GM12878 (cell line): ENCODE results near the gene YPEL2.

ENCODE experiments used
- CBFB ChIP-seq: IDR thresholded peaks from 2 replicates; pipeline ENCODE4 v1.6.1; 2016; ENCODE audit warnings: antibody characterized with exemption, low read depth
- EZH2 ChIP-seq: IDR thresholded peaks from 2 replicates; pipeline ENCODE4 v1.6.1; 2012; ENCODE audit warnings: low read depth, mild to moderate bottlenecking, control low read depth, inconsistent platforms, low read length, borderline replicate concordance; ENCODE audit not compliant: control insufficient read depth
- GABPA ChIP-seq: IDR thresholded peaks from 2 replicates; pipeline ENCODE4 v1.6.1; 2014; ENCODE audit warnings: antibody characterized with exemption, low read depth, mild to moderate bottlenecking, inconsistent platforms
- MEF2A ChIP-seq: IDR thresholded peaks from 2 replicates; pipeline ENCODE4 v1.6.1; 2011; ENCODE audit warnings: low read depth, mild to moderate bottlenecking, low read length, moderate library complexity; ENCODE audit not compliant: insufficient read depth
- NFXL1 ChIP-seq: fragments of 450-650 bp; IDR thresholded peaks from 2 replicates; pipeline ENCODE4 v1.6.1; 2017; ENCODE audit warnings: antibody characterized with exemption, mild to moderate bottlenecking, borderline replicate concordance
- NFYB ChIP-seq: IDR thresholded peaks from 2 replicates; pipeline ENCODE4 v1.6.1; 2011; ENCODE audit warnings: low read depth, mild to moderate bottlenecking, low read length, improper control_type of control experiment, moderate library complexity; ENCODE audit not compliant: insufficient read depth
- POLR2A ChIP-seq: IDR thresholded peaks from 2 replicates; pipeline ENCODE4 v1.6.1; 2011; ENCODE audit warnings: low read depth, mild to moderate bottlenecking, low read length
- SMARCA5 ChIP-seq: fragments of 450-650 bp; IDR thresholded peaks from 2 replicates; pipeline ENCODE4 v1.6.1; 2017; ENCODE audit warnings: mild to moderate bottlenecking
- TCF7 ChIP-seq: IDR thresholded peaks from 2 replicates; pipeline ENCODE4 v1.6.1; 2014; ENCODE audit warnings: antibody characterized with exemption, borderline replicate concordance
- ZNF274 ChIP-seq: IDR thresholded peaks from one replicate; pipeline ENCODE4 v1.8.0; 2011; ENCODE audit not compliant: insufficient read length, insufficient read depth
- TF ChIP-seq, protein P1 (sequence below), 3 experiments: IDR thresholded peaks in 2 of 3; conservative IDR thresholded peaks in 1 of 3; 2 replicates each; pipeline ENCODE4 v1.5.1; 2011; ENCODE audit warnings: low read depth in 3 of 3, low read length in 3 of 3, mild to moderate bottlenecking in 3 of 3, control low read depth in 2 of 3, moderate library complexity in 2 of 3, inconsistent platforms in 1 of 3, mixed read lengths in 1 of 3; ENCODE audit not compliant: control insufficient read depth in 2 of 3, insufficient read depth in 1 of 3; ENCODE audit errors: extremely low read depth in 1 of 3
- TF ChIP-seq, protein P2 (sequence below): IDR thresholded peaks from 2 replicates; pipeline ENCODE4 v1.6.1; 2011; ENCODE audit warnings: low read depth, low read length, improper control_type of control experiment, borderline replicate concordance
- TF ChIP-seq, protein P3 (sequence below): fragments of 450-650 bp; IDR thresholded peaks from 2 replicates; pipeline ENCODE4 v1.6.1; 2018; ENCODE audit warnings: borderline replicate concordance, mild to moderate bottlenecking; ENCODE audit not compliant: partially characterized antibody

DNA sequence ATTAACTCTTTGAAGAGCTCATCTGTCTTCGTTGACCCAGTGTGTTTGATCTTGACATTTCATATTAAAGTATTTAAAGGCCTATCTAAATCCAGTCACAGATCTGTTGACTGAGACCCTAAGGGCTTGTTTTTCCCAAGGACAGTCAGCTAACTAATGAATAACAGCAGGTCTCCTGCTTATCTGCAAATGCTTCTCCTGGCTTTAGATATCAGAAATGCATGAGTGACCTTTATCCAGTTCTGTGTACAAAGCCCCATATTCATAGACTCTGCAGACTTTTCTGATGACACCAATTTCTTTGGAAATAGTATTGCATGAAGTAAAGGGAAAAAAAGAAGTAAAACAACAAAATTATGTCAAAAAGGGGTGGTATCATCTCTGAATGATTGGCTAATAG, 70.3 kb downstream of the YPEL2 start:
- TF ChIP-seq, protein P1, sequence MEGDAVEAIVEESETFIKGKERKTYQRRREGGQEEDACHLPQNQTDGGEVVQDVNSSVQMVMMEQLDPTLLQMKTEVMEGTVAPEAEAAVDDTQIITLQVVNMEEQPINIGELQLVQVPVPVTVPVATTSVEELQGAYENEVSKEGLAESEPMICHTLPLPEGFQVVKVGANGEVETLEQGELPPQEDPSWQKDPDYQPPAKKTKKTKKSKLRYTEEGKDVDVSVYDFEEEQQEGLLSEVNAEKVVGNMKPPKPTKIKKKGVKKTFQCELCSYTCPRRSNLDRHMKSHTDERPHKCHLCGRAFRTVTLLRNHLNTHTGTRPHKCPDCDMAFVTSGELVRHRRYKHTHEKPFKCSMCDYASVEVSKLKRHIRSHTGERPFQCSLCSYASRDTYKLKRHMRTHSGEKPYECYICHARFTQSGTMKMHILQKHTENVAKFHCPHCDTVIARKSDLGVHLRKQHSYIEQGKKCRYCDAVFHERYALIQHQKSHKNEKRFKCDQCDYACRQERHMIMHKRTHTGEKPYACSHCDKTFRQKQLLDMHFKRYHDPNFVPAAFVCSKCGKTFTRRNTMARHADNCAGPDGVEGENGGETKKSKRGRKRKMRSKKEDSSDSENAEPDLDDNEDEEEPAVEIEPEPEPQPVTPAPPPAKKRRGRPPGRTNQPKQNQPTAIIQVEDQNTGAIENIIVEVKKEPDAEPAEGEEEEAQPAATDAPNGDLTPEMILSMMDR (IDR thresholded peaks at IDR 0.05 in 2 of 3, conservative IDR thresholded peaks at IDR 0.05 in 1 of 3; ENCODE audit: control insufficient read depth in 2 of 3, extremely low read depth in 1 of 3, insufficient read depth in 1 of 3, low read depth in 3 of 3, low read length in 3 of 3), result no peak
- no peak for TF ChIP-seq NFXL1
- no peak for TF ChIP-seq SMARCA5
- TF ChIP-seq, protein P2, sequence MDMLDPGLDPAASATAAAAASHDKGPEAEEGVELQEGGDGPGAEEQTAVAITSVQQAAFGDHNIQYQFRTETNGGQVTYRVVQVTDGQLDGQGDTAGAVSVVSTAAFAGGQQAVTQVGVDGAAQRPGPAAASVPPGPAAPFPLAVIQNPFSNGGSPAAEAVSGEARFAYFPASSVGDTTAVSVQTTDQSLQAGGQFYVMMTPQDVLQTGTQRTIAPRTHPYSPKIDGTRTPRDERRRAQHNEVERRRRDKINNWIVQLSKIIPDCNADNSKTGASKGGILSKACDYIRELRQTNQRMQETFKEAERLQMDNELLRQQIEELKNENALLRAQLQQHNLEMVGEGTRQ, result no peak
- no peak for TF ChIP-seq POLR2A
- no peak for TF ChIP-seq EZH2
- no peak for TF ChIP-seq NFYB
- no peak for TF ChIP-seq MEF2A
- TF ChIP-seq CBFB, result no peak
- TF ChIP-seq TCF7, result no peak
- TF ChIP-seq, protein P3, sequence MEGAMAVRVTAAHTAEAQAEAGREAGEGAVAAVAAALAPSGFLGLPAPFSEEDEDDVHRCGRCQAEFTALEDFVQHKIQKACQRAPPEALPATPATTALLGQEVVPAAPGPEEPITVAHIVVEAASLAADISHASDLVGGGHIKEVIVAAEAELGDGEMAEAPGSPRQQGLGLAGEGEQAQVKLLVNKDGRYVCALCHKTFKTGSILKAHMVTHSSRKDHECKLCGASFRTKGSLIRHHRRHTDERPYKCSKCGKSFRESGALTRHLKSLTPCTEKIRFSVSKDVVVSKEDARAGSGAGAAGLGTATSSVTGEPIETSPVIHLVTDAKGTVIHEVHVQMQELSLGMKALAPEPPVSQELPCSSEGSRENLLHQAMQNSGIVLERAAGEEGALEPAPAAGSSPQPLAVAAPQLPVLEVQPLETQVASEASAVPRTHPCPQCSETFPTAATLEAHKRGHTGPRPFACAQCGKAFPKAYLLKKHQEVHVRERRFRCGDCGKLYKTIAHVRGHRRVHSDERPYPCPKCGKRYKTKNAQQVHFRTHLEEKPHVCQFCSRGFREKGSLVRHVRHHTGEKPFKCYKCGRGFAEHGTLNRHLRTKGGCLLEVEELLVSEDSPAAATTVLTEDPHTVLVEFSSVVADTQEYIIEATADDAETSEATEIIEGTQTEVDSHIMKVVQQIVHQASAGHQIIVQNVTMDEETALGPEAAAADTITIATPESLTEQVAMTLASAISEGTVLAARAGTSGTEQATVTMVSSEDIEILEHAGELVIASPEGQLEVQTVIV, result no peak
- TF ChIP-seq ZNF274, result no peak
- TF ChIP-seq GABPA, result no peak
